ENCODE results near the gene GFY. TPM values are rescaled to one million over a fixed set of nuclear protein-coding genes. Genes with fewer than 3 reads are reported as not detected.

The GFY gene
- total RNA-seq, 4 donors from 2014 or later = not detected

- Histone ChIP-seq H3K4me3 (no peak overlapping the region), H3K36me3 (no peaks in the 10 kb centered on the region), H3K4me1 (peaks cover 0 to 31% (median 15%) of the 10 kb centered on the region in 4 donors), H3K9me3 (no peaks in the 10 kb centered on the region), H3K27ac (no peak overlapping the region), H3K27me3 (peaks cover 0 to 99% of the 10 kb centered on the region in 2 donors)
- 72 to 93% methylated on average over 5 of the region's 5 CpGs for WGBS, 2 donors
- no peak for TF ChIP-seq POLR2A (IDR thresholded peaks at IDR 0.05)
- TF ChIP-seq CTCF (IDR thresholded peaks at IDR 0.05) = no peak
- no peak for TF ChIP-seq EP300 (IDR thresholded peaks at IDR 0.05)
- DNase-seq (ENCODE audit: low spot score in 2 of 2) = no peak
Measured at GRCh38 chr19:49418511-49418910, 6.7 kb upstream of the GFY start.

GRCh38 chr19:49419173-49419572 is 6.0 kb upstream of the GFY start:
- H3K27me3 ChIP-seq = peaks cover 0 to 99% of the 10 kb centered on the region in 2 donors
- 88 to 100% methylated on average over 2 of the region's 2 CpGs for WGBS, 2 donors
- TF ChIP-seq EP300 (IDR thresholded peaks at IDR 0.05) (no peak), POLR2A (IDR thresholded peaks at IDR 0.05) (no peak), CTCF (IDR thresholded peaks at IDR 0.05) (no peak)

DNA sequence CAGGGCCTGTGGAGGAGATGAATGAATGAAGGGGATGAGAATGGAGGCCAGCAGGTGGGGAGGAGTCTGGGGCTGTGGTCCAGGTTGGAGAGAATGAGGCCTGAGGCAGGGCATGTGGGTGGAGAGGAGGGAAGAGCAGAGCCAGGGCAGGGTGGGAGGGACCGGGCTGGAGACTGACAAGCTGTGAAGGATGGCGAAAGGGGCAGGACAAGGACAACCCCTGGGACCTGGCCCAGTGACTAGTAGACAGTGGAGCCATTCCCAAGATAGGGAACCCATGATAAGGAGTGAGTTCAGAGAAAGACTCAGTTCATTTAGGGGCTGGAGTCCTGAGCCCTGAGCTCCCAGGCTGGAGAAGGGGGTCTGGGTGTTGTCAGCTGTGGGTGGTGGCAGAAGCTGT is 5.0 kb upstream of the GFY start:
- peaks cover 0 to 100% of the 10 kb centered on the region in 2 donors for H3K27me3 ChIP-seq
- 62 to 67% methylated on average over 2 of the region's 2 CpGs for WGBS, 2 donors

More at GRCh38 chr19:49419173-49419572, 6.0 kb upstream of the GFY start:
- H3K27ac ChIP-seq = no peak overlapping the region
- H3K4me1 ChIP-seq = peaks cover 0 to 35% (median 16%) of the 10 kb centered on the region in 4 donors
- H3K4me3 ChIP-seq = no peak overlapping the region
- H3K9me3 ChIP-seq = no peaks in the 10 kb centered on the region
- H3K36me3 ChIP-seq = no peaks in the 10 kb centered on the region
- DNase-seq (ENCODE audit: low spot score in 2 of 2) = no peak

DNA sequence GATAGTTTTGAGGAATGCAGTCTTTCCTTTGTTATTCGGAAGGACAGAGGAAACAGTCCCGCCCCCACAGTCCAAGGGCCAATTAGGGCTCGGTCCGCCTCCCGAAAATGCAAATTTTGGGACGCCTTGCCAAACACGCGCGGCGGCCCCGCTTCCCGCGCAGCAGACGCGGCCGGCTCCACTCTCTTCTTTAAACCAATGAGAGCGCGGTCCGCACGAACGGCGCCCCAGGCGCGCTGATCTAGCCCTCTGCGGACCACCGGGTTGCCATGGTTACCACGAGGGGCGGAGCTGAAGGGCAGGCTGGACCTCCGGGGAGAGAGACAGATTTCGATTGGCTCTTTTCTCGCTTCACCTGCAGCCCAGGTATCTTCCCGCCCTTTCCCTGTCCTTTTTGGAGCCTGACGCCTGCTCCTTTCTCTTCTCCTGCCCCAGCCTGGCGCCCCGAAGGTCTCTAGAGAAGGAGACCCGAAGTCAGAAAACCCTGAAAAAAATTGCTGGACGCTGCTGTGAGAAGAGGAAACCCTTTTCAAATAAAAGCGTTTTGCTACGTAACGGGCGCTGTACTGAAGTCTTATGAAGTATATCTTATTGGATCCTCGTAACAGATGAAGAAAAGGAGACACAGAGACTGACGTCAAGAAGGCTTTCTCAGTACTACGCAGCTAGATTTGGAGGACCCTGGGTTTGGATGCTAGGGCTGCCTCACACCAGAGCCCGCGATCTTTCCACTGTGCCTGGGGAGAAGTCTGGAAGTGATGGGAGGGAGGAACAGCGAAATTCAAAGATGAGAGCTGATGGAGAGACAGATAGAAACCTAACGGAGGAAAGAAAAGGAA is 3.9 kb upstream of the GFY start:
- H3K4me3 ChIP-seq = peak overlapping the region in 1 of 4 donors; percentile 18
- peaks cover 0 to 39% (median 16%) of the 10 kb centered on the region in 4 donors for H3K4me1 ChIP-seq
- peak in 1 of 2 donors; percentile 45 for DNase-seq (ENCODE audit: low spot score in 2 of 2)
- no peaks in the 10 kb centered on the region for H3K36me3 ChIP-seq
- no peaks in the 10 kb centered on the region for H3K9me3 ChIP-seq
- no peak overlapping the region for H3K27ac ChIP-seq
- peaks cover 0 to 100% of the 10 kb centered on the region in 2 donors for H3K27me3 ChIP-seq
- no peak for TF ChIP-seq EP300 (IDR thresholded peaks at IDR 0.05)
- no peak for TF ChIP-seq CTCF (IDR thresholded peaks at IDR 0.05)
- TF ChIP-seq POLR2A (IDR thresholded peaks at IDR 0.05) = no peak
- WGBS, 2 donors = 8 to 9% methylated on average over 45 to 48 of the region's 48 CpGs

More for the DNA sequence above, 5.0 kb upstream of the GFY start:
- Histone ChIP-seq H3K4me3 (no peak overlapping the region), H3K9me3 (no peaks in the 10 kb centered on the region), H3K36me3 (no peaks in the 10 kb centered on the region), H3K4me1 (peaks cover 0 to 35% (median 16%) of the 10 kb centered on the region in 4 donors), H3K27ac (no peak overlapping the region)
- TF ChIP-seq POLR2A (IDR thresholded peaks at IDR 0.05) (no peak), CTCF (IDR thresholded peaks at IDR 0.05) (no peak), EP300 (IDR thresholded peaks at IDR 0.05) (no peak)
- no peak for DNase-seq (ENCODE audit: low spot score in 2 of 2)

DNA sequence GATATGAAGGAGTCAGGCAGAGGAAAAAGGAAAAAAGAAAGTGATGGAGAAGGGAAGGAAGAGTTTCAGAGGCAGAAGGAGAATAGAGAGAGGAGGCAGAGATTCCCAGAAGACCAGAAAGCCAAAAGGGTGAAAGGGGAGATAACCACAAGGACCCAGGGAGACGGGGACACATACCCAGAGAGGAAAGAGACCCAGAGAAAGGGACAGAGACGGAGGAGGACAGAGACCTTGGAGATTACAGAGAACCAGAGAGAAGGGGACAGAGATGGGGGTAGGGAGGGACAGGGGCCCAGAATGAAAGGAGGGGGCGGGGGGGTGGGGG is 3.3 kb upstream of the GFY start:
- no peak for DNase-seq (ENCODE audit: low spot score in 2 of 2)
- H3K4me1 ChIP-seq = peaks cover 0 to 40% (median 16%) of the 10 kb centered on the region in 4 donors
- TF ChIP-seq POLR2A (IDR thresholded peaks at IDR 0.05) (no peak), EP300 (IDR thresholded peaks at IDR 0.05) (no peak), CTCF (IDR thresholded peaks at IDR 0.05) (no peak)
- H3K36me3 ChIP-seq = no peaks in the 10 kb centered on the region
- WGBS, 2 donors = 17 to 25% methylated on average over 3 of the region's 3 CpGs
- H3K9me3 ChIP-seq = no peaks in the 10 kb centered on the region
- H3K27me3 ChIP-seq = peaks cover 0 to 100% of the 10 kb centered on the region in 2 donors
- no peak overlapping the region for H3K4me3 ChIP-seq
- H3K27ac ChIP-seq = no peak overlapping the region

Measured in tibial nerve (tissue), 4 donors.